Measurements from ENCODE around the gene FBXO31. TPM values are rescaled to one million over a fixed set of nuclear protein-coding genes. Genes with fewer than 3 reads are reported as not detected.
A peak's percentile ranks its signal among the peaks of the same experiment; 100 is the strongest.

FBXO31 gene
- total and polyA plus RNA-seq, 2 donors from 2014 or later = 12.5 to 34.9 TPM

DNA sequence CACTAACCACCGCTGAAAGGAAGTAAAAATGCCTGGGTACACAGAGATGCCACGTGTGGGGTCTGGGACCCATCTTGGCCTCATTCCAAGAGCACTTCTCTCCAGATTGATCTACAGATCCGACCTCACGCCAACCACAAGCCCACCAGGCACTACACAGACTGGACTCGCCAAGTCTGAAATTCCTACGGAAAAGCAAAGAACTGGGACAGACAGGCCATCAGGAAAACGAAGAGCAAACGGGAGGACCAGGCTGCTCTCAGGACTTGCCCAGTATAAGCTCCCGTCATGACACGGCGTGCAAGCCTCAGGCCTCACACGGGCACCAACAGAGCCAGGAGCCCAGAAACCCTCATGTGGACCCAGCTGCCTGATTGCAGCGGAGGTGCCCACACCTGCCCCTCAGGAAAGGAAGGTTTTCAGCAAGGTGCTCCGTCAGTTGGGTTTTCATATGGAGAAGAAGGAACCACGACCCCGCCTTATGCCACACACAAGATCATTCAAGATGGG is 46.3 kb downstream of the FBXO31 start:
- DNase-seq (peak in 1 of 5 donors; percentile 42), FAIRE-seq (no peak)
- Histone ChIP-seq H3K4me3 (ENCODE audit: low read length in 3 of 3) (no peak overlapping the region), H3K27ac (ENCODE audit: low read depth in 2 of 2, low read length in 2 of 2) (no peak overlapping the region), H3K9ac (ENCODE audit: low read length in 3 of 3) (no peak overlapping the region), H3K9me3 (ENCODE audit: control insufficient read depth in 2 of 3, insufficient read depth in 1 of 3, low read length in 3 of 3) (no peaks in the 10 kb centered on the region), H3K27me3 (ENCODE audit: control insufficient read depth, insufficient read depth, low read length) (no peaks in the 10 kb centered on the region), H3K36me3 (ENCODE audit: control insufficient read depth in 2 of 3, insufficient read depth in 3 of 3, low read length in 3 of 3) (peaks cover 4 to 17% (median 7%) of the 10 kb centered on the region in 3 donors), H3K4me1 (ENCODE audit: control insufficient read depth in 2 of 3, insufficient read depth in 2 of 3, low read depth in 1 of 3, low read length in 3 of 3) (no peaks in the 10 kb centered on the region)
- intact Hi-C loops (cut with DNase I) = no loop called here
- TF ChIP-seq, protein P1, sequence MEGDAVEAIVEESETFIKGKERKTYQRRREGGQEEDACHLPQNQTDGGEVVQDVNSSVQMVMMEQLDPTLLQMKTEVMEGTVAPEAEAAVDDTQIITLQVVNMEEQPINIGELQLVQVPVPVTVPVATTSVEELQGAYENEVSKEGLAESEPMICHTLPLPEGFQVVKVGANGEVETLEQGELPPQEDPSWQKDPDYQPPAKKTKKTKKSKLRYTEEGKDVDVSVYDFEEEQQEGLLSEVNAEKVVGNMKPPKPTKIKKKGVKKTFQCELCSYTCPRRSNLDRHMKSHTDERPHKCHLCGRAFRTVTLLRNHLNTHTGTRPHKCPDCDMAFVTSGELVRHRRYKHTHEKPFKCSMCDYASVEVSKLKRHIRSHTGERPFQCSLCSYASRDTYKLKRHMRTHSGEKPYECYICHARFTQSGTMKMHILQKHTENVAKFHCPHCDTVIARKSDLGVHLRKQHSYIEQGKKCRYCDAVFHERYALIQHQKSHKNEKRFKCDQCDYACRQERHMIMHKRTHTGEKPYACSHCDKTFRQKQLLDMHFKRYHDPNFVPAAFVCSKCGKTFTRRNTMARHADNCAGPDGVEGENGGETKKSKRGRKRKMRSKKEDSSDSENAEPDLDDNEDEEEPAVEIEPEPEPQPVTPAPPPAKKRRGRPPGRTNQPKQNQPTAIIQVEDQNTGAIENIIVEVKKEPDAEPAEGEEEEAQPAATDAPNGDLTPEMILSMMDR (IDR thresholded peaks at IDR 0.05; ENCODE audit: borderline replicate concordance, extremely low read depth, insufficient read depth) = no peak

DNA sequence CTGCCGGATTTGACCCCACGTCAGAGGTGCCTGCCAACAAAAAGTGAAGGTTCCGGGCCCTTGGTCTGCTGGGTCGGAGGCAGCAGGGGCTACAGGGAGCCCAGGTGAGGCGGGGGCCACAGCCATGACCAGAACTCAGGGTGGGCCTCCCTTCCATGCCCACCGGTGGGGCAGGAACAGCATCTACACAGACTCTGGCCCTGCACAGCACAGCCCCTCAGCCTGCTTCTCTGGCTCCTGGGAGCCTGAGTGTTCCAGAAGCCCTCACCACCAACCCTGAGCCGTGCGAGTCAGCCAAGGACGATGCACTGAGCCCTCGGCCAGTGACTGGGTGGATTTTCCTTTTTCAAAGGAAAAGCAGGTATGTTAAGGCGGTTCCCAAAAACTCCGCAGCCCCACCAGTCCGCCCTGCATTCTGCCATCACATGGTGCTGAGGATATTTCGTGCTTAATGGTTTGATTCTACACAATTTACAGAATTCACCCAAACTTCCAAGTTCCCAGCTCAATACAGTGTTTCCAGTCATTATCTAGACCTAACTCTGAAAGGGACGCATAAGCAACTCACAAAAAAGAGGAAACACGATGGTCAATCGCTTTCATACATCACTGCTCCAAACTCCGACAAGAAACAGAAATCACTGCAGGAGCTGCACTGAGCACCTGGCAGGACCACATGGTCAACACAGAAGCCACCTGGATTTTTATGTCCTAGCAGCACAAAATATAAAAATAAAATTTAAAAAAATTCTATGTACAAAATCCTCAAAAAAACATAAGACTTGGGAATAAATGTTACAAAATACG is 46.9 kb downstream of the FBXO31 start:
- intact Hi-C loops (cut with DNase I) = no loop called here
- no peak overlapping the region for H3K4me3 ChIP-seq (ENCODE audit: low read length in 3 of 3)
- FAIRE-seq = no peak
- no peaks in the 10 kb centered on the region for H3K9me3 ChIP-seq (ENCODE audit: control insufficient read depth in 2 of 3, insufficient read depth in 1 of 3, low read length in 3 of 3)
- DNase-seq = peak in 1 of 5 donors; percentile 61
- no peak overlapping the region for H3K27ac ChIP-seq (ENCODE audit: low read depth in 2 of 2, low read length in 2 of 2)
- peaks cover 2 to 17% (median 7%) of the 10 kb centered on the region in 3 donors for H3K36me3 ChIP-seq (ENCODE audit: control insufficient read depth in 2 of 3, insufficient read depth in 3 of 3, low read length in 3 of 3)
- no peak overlapping the region for H3K9ac ChIP-seq (ENCODE audit: low read length in 3 of 3)
- no peaks in the 10 kb centered on the region for H3K4me1 ChIP-seq (ENCODE audit: control insufficient read depth in 2 of 3, insufficient read depth in 2 of 3, low read depth in 1 of 3, low read length in 3 of 3)
- TF ChIP-seq, protein P1 (IDR thresholded peaks at IDR 0.05; ENCODE audit: borderline replicate concordance, extremely low read depth, insufficient read depth) = no peak
- no peaks in the 10 kb centered on the region for H3K27me3 ChIP-seq (ENCODE audit: control insufficient read depth, insufficient read depth, low read length)

DNA sequence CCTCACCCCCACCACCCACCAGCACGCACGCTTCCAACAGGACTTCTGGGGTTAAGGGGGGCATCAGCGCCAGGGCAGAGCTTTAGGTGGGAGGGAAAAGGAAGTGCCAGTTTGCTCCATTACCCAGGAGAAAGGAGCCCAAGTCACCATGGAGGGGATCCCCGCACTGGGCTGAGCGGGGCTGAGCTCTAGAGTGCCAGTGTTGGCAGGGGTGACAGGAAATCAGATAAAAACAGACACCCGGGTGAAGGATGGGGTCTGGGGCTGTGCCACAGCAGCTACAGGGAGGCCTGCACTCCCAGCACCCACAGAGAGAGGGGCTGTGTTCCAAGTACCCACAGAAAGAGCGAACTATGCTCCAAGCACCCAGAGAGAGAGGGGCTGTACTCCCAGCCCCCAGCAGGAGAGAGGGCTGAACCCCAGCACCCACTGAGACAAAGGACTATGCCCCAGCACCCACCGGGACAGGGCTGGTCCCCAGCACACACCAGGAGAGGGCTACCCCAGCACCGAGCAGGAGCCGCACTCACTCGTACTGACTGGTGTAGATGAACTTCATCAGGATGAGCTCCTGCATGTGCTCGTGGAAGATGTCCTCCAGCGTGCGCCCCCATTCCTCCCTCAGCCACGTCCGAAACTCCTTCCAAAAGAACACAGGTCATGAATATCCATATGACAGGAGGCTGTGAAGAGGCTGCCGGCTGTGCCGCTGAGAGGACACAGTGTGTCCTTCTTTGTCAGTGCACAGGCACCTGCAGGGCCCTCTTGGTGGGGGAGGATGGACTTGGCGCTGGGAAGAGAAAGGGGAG is 47.7 kb downstream of the FBXO31 start:
- no peaks in the 10 kb centered on the region for H3K9me3 ChIP-seq (ENCODE audit: control insufficient read depth in 2 of 3, insufficient read depth in 1 of 3, low read length in 3 of 3)
- DNase-seq (peak in 1 of 5 donors; percentile 65), FAIRE-seq (no peak)
- H3K9ac ChIP-seq (ENCODE audit: low read length in 3 of 3) = no peak overlapping the region
- H3K36me3 ChIP-seq (ENCODE audit: control insufficient read depth in 2 of 3, insufficient read depth in 3 of 3, low read length in 3 of 3) = peaks cover 2 to 17% (median 9%) of the 10 kb centered on the region in 3 donors
- intact Hi-C loops (cut with DNase I) = no loop called here
- H3K4me3 ChIP-seq (ENCODE audit: low read length in 3 of 3) = no peak overlapping the region
- no peak overlapping the region for H3K27ac ChIP-seq (ENCODE audit: low read depth in 2 of 2, low read length in 2 of 2)
- TF ChIP-seq, protein P1 (IDR thresholded peaks at IDR 0.05; ENCODE audit: borderline replicate concordance, extremely low read depth, insufficient read depth) = no peak
- no peaks in the 10 kb centered on the region for H3K4me1 ChIP-seq (ENCODE audit: control insufficient read depth in 2 of 3, insufficient read depth in 2 of 3, low read depth in 1 of 3, low read length in 3 of 3)
- H3K27me3 ChIP-seq (ENCODE audit: control insufficient read depth, insufficient read depth, low read length) = no peaks in the 10 kb centered on the region

All from kidney (tissue), 14 donors.